Activated naive CD8-positive, alpha-beta T cell (primary cell): ENCODE measurements around the gene RCBTB2.
"Not testable (repeated sequence)": the region's sequence is repeated elsewhere in the genome, so short reads cannot be mapped to it uniquely, and the experiment has no call there.

Source experiments
- H3K27ac Mint-ChIP-seq: one replicate; pipeline ENCODE4 v1.8.0; 2021; ENCODE audit warnings: mixed read lengths
- H3K27me3 Mint-ChIP-seq: one replicate; pipeline ENCODE4 v1.8.0; 2021; ENCODE audit warnings: mixed read lengths
- H3K36me3 Mint-ChIP-seq: one replicate; pipeline ENCODE4 v1.8.0; 2021; ENCODE audit warnings: mixed read lengths
- H3K4me1 Mint-ChIP-seq: one replicate; pipeline ENCODE4 v1.8.0; 2021; ENCODE audit warnings: low read depth, mixed read lengths
- H3K4me3 Mint-ChIP-seq: one replicate; pipeline ENCODE4 v1.8.0; 2021; ENCODE audit warnings: mild to moderate bottlenecking, mixed read lengths
- H3K9me3 Mint-ChIP-seq: one replicate; pipeline ENCODE4 v1.8.0; 2021; ENCODE audit warnings: low read depth, mixed read lengths

The RCBTB2 gene

GRCh38 chr13:48486362-48486761, 46.5 kb downstream of the RCBTB2 start:
- Mint-ChIP-seq H3K27ac (peak overlapping the region; percentile 64), H3K9me3 (no peaks in the 10 kb centered on the region), H3K4me1 (peaks cover 18% of the 10 kb centered on the region), H3K27me3 (no peaks in the 10 kb centered on the region), H3K36me3 (peaks cover 13% of the 10 kb centered on the region), H3K4me3 (no peak overlapping the region)

GRCh38 chr13:48485432-48485831, 47.4 kb downstream of the RCBTB2 start:
- Mint-ChIP-seq H3K36me3 (peaks cover 13% of the 10 kb centered on the region), H3K27ac (no peak overlapping the region), H3K27me3 (no peaks in the 10 kb centered on the region)

GRCh38 chr13:48483575-48483974, 49.3 kb downstream of the RCBTB2 start:
- Mint-ChIP-seq H3K27ac (no peak overlapping the region), H3K36me3 (peaks cover 13% of the 10 kb centered on the region), H3K9me3 (no peaks in the 10 kb centered on the region), H3K27me3 (no peaks in the 10 kb centered on the region), H3K4me3 (no peak overlapping the region), H3K4me1 (peaks cover 11% of the 10 kb centered on the region)

More at GRCh38 chr13:48485432-48485831, 47.4 kb downstream of the RCBTB2 start:
- Mint-ChIP-seq H3K4me3 (no peak overlapping the region), H3K9me3 (no peaks in the 10 kb centered on the region), H3K4me1 (peaks cover 18% of the 10 kb centered on the region)

GRCh38 chr13:48478391-48478790, 54.5 kb downstream of the RCBTB2 start:
- no peak overlapping the region for H3K27ac Mint-ChIP-seq
- H3K4me1 Mint-ChIP-seq, result no peaks in the 10 kb centered on the region
- H3K4me3 Mint-ChIP-seq, result no peak overlapping the region
- H3K9me3 Mint-ChIP-seq, result no peaks in the 10 kb centered on the region
- H3K27me3 Mint-ChIP-seq, result no peaks in the 10 kb centered on the region
- peaks cover 5% of the 10 kb centered on the region for H3K36me3 Mint-ChIP-seq

- no peaks in the 10 kb centered on the region for H3K4me1 Mint-ChIP-seq
- no peak overlapping the region for H3K27ac Mint-ChIP-seq
- peaks cover 9% of the 10 kb centered on the region for H3K36me3 Mint-ChIP-seq
- no peaks in the 10 kb centered on the region for H3K27me3 Mint-ChIP-seq
- H3K4me3 Mint-ChIP-seq, result no peak overlapping the region
- H3K9me3 Mint-ChIP-seq, result no peaks in the 10 kb centered on the region
Measured at GRCh38 chr13:48477191-48477855, 55.6 kb downstream of the RCBTB2 start.

- Mint-ChIP-seq H3K4me1 (no peaks in the 10 kb centered on the region), H3K4me3 (no peak overlapping the region), H3K27ac (no peak overlapping the region), H3K36me3 (peaks cover 9% of the 10 kb centered on the region), H3K9me3 (no peaks in the 10 kb centered on the region), H3K27me3 (no peaks in the 10 kb centered on the region)
Measured at GRCh38 chr13:48476686-48477085, 56.2 kb downstream of the RCBTB2 start.

GRCh38 chr13:48476215-48476614, 56.7 kb downstream of the RCBTB2 start:
- H3K27ac Mint-ChIP-seq, result no peak overlapping the region
- peaks cover 9% of the 10 kb centered on the region for H3K36me3 Mint-ChIP-seq
- no peaks in the 10 kb centered on the region for H3K27me3 Mint-ChIP-seq
- no peak overlapping the region for H3K4me3 Mint-ChIP-seq
- no peaks in the 10 kb centered on the region for H3K9me3 Mint-ChIP-seq
- H3K4me1 Mint-ChIP-seq, result no peaks in the 10 kb centered on the region

- peaks cover 9% of the 10 kb centered on the region for H3K36me3 Mint-ChIP-seq
- H3K4me3 Mint-ChIP-seq, result no peak overlapping the region
- no peaks in the 10 kb centered on the region for H3K4me1 Mint-ChIP-seq
- H3K27me3 Mint-ChIP-seq, result no peaks in the 10 kb centered on the region
- H3K27ac Mint-ChIP-seq, result no peak overlapping the region
- H3K9me3 Mint-ChIP-seq, result no peaks in the 10 kb centered on the region
Measured at GRCh38 chr13:48475230-48475629, 57.6 kb downstream of the RCBTB2 start.

- peaks cover 1% of the 10 kb centered on the region for H3K4me1 Mint-ChIP-seq
- H3K27ac Mint-ChIP-seq, result no peak overlapping the region
- no peaks in the 10 kb centered on the region for H3K27me3 Mint-ChIP-seq
- H3K9me3 Mint-ChIP-seq, result peaks cover 4% of the 10 kb centered on the region
- no peak overlapping the region for H3K4me3 Mint-ChIP-seq
- peaks cover 39% of the 10 kb centered on the region for H3K36me3 Mint-ChIP-seq
Measured at GRCh38 chr13:48457578-48458242, 75.2 kb downstream of the RCBTB2 start.

GRCh38 chr13:48456546-48456945, 76.3 kb downstream of the RCBTB2 start:
- Mint-ChIP-seq H3K4me3 (no peak overlapping the region), H3K4me1 (peaks cover 1% of the 10 kb centered on the region), H3K36me3 (peaks cover 44% of the 10 kb centered on the region), H3K27ac (no peak overlapping the region), H3K9me3 (peaks cover 4% of the 10 kb centered on the region), H3K27me3 (no peaks in the 10 kb centered on the region)

- not testable (repeated sequence) for H3K27ac Mint-ChIP-seq, H3K27me3 Mint-ChIP-seq, H3K4me3 Mint-ChIP-seq
- peaks cover 39% of the 10 kb centered on the region for H3K36me3 Mint-ChIP-seq
- peaks cover 16% of the 10 kb centered on the region for H3K9me3 Mint-ChIP-seq
- H3K4me1 Mint-ChIP-seq, result peaks cover 15% of the 10 kb centered on the region
Measured at GRCh38 chr13:48451196-48451595, 81.7 kb downstream of the RCBTB2 start.

- H3K27ac Mint-ChIP-seq, result no peak overlapping the region
Measured at GRCh38 chr13:48449656-48450055, 83.2 kb downstream of the RCBTB2 start.

GRCh38 chr13:48448959-48449614, 83.8 kb downstream of the RCBTB2 start:
- H3K27me3 Mint-ChIP-seq, result no peaks in the 10 kb centered on the region
- H3K27ac Mint-ChIP-seq, result no peak overlapping the region
- H3K4me3 Mint-ChIP-seq, result no peak overlapping the region
- H3K36me3 Mint-ChIP-seq, result peaks cover 30% of the 10 kb centered on the region
- H3K9me3 Mint-ChIP-seq, result peaks cover 16% of the 10 kb centered on the region
- peaks cover 19% of the 10 kb centered on the region for H3K4me1 Mint-ChIP-seq

More at GRCh38 chr13:48449656-48450055, 83.2 kb downstream of the RCBTB2 start:
- no peaks in the 10 kb centered on the region for H3K27me3 Mint-ChIP-seq
- peaks cover 15% of the 10 kb centered on the region for H3K4me1 Mint-ChIP-seq
- no peak overlapping the region for H3K4me3 Mint-ChIP-seq
- peaks cover 33% of the 10 kb centered on the region for H3K36me3 Mint-ChIP-seq
- peaks cover 16% of the 10 kb centered on the region for H3K9me3 Mint-ChIP-seq

GRCh38 chr13:48448285-48448958, 84.5 kb downstream of the RCBTB2 start:
- Mint-ChIP-seq H3K36me3 (peaks cover 28% of the 10 kb centered on the region), H3K27me3 (no peaks in the 10 kb centered on the region), H3K9me3 (peaks cover 16% of the 10 kb centered on the region), H3K27ac (no peak overlapping the region), H3K4me3 (no peak overlapping the region), H3K4me1 (peaks cover 23% of the 10 kb centered on the region)

GRCh38 chr13:48446464-48446863, 86.4 kb downstream of the RCBTB2 start:
- Mint-ChIP-seq H3K4me1 (peaks cover 23% of the 10 kb centered on the region), H3K9me3 (peaks cover 11% of the 10 kb centered on the region), H3K27me3 (no peaks in the 10 kb centered on the region), H3K4me3 (no peak overlapping the region), H3K27ac (no peak overlapping the region), H3K36me3 (peaks cover 15% of the 10 kb centered on the region)
